ENCODE data around the gene HSD11B1. TPM values are rescaled to one million over a fixed set of nuclear protein-coding genes. Genes with fewer than 3 reads are reported as not detected.

The HSD11B1 gene
- total RNA-seq, 1 experiment from 2014 or later, result 0.27 TPM

DNA sequence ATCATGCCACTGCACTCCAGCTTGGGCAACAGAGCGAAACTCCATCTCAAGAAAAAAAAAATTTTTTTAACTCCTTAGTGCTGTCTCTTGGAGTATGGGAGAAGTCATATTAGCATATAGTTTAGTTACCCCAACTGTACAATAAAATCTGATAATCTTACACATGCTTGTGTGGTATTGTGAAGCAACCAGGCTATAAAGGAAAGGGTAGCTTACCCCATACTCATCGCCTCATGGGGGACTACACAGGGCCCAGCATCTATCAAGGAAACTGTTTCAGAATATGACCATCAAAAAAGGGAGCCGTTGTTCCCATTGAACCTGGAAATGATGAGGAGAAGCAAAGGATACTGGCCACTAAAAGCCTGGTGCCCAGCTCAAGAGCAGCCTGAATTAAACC, 48.2 kb downstream of the HSD11B1 start:
- Histone ChIP-seq H3K36me3 (ENCODE audit: control insufficient read depth in 1 of 2, insufficient read depth in 2 of 2, low read length in 2 of 2) (no peaks in the 10 kb centered on the region), H4K20me1 (ENCODE audit: insufficient read depth) (no peaks in the 10 kb centered on the region), H3K4me3 (replicated peaks in 1 of 2; ENCODE audit: low read depth in 1 of 2, low read length in 2 of 2) (no peak overlapping the region), H3K4me1 (ENCODE audit: control insufficient read depth in 1 of 2, insufficient read depth in 2 of 2, low read length in 2 of 2) (peaks cover 0 to 9% of the 10 kb centered on the region in 2 experiments; a peak in 2 of 4 replicates), H3K79me2 (ENCODE audit: insufficient read depth, low read length) (no peaks in the 10 kb centered on the region), H3K27ac (ENCODE audit: low read depth, low read length) (no peak overlapping the region), H2AFZ (ENCODE audit: low read depth, low read length, poor library complexity, severe bottlenecking) (no peak overlapping the region), H3K9ac (ENCODE audit: low read length) (no peak overlapping the region), H3K9me3 (ENCODE audit: control insufficient read depth in 1 of 2, insufficient read depth in 1 of 2, low read depth in 1 of 2, low read length in 2 of 2) (no peaks in the 10 kb centered on the region), H3K4me2 (ENCODE audit: low read length) (no peak overlapping the region), H3K27me3 (ENCODE audit: insufficient read depth, low read length) (no peaks in the 10 kb centered on the region), H3K9me2 (ENCODE audit: insufficient read depth) (no peaks in the 10 kb centered on the region)
- DNase-seq (ENCODE audit: low read depth, low spot score) (no peak), ATAC-seq (no peak)
- POLR2A ChIA-PET, result no interaction called here
- RAD21 ChIA-PET (ENCODE audit: low non-redundant PET in 1 of 2, low total read pairs in 2 of 2, uncharacterized antibody in 2 of 2, unreplicated experiment in 2 of 2), result no interaction called here
- TF ChIP-seq POLR2A (IDR thresholded peaks at IDR 0.05; ENCODE audit: borderline replicate concordance, extremely low read depth, insufficient read depth, insufficient read length), result no peak
- TF ChIP-seq, protein P1, sequence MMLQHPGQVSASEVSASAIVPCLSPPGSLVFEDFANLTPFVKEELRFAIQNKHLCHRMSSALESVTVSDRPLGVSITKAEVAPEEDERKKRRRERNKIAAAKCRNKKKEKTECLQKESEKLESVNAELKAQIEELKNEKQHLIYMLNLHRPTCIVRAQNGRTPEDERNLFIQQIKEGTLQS (IDR thresholded peaks at IDR 0.05), result no peak
- TF ChIP-seq POLR2AphosphoS5 (IDR thresholded peaks at IDR 0.05; ENCODE audit: low read depth, low read length), result no peak
- TF ChIP-seq, protein P2, sequence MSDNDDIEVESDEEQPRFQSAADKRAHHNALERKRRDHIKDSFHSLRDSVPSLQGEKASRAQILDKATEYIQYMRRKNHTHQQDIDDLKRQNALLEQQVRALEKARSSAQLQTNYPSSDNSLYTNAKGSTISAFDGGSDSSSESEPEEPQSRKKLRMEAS (IDR thresholded peaks at IDR 0.05), result no peak
- TF ChIP-seq, protein P3, sequence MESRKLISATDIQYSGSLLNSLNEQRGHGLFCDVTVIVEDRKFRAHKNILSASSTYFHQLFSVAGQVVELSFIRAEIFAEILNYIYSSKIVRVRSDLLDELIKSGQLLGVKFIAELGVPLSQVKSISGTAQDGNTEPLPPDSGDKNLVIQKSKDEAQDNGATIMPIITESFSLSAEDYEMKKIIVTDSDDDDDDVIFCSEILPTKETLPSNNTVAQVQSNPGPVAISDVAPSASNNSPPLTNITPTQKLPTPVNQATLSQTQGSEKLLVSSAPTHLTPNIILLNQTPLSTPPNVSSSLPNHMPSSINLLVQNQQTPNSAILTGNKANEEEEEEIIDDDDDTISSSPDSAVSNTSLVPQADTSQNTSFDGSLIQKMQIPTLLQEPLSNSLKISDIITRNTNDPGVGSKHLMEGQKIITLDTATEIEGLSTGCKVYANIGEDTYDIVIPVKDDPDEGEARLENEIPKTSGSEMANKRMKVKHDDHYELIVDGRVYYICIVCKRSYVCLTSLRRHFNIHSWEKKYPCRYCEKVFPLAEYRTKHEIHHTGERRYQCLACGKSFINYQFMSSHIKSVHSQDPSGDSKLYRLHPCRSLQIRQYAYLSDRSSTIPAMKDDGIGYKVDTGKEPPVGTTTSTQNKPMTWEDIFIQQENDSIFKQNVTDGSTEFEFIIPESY (IDR thresholded peaks at IDR 0.05; ENCODE audit: extremely low read depth, insufficient replicate concordance, low read length), result no peak
- TF ChIP-seq YY1 (IDR thresholded peaks at IDR 0.05; ENCODE audit: extremely low read depth, insufficient replicate concordance, low read depth, low read length), result no peak
- TF ChIP-seq SRF (IDR thresholded peaks at IDR 0.05; ENCODE audit: low read depth), result no peak
- TF ChIP-seq SIN3A (IDR thresholded peaks at IDR 0.05; ENCODE audit: low read depth), result no peak
- TF ChIP-seq TCF7L2 (IDR thresholded peaks at IDR 0.05; ENCODE audit: borderline replicate concordance, extremely low read depth, insufficient read depth, insufficient read length), result no peak
- TF ChIP-seq, protein P4, sequence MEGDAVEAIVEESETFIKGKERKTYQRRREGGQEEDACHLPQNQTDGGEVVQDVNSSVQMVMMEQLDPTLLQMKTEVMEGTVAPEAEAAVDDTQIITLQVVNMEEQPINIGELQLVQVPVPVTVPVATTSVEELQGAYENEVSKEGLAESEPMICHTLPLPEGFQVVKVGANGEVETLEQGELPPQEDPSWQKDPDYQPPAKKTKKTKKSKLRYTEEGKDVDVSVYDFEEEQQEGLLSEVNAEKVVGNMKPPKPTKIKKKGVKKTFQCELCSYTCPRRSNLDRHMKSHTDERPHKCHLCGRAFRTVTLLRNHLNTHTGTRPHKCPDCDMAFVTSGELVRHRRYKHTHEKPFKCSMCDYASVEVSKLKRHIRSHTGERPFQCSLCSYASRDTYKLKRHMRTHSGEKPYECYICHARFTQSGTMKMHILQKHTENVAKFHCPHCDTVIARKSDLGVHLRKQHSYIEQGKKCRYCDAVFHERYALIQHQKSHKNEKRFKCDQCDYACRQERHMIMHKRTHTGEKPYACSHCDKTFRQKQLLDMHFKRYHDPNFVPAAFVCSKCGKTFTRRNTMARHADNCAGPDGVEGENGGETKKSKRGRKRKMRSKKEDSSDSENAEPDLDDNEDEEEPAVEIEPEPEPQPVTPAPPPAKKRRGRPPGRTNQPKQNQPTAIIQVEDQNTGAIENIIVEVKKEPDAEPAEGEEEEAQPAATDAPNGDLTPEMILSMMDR (IDR thresholded peaks at IDR 0.05 in 2 of 3, conservative IDR thresholded peaks at IDR 0.05 in 1 of 3; ENCODE audit: borderline replicate concordance in 1 of 3, insufficient read depth in 1 of 3, low read depth in 2 of 3, low read length in 2 of 3), result no peak
- TF ChIP-seq EGR1 (IDR thresholded peaks at IDR 0.05; ENCODE audit: low read depth), result no peak
- no peak for TF ChIP-seq RAD21 (IDR thresholded peaks at IDR 0.05; ENCODE audit: low read depth)
- TF ChIP-seq CEBPB (IDR thresholded peaks at IDR 0.05; ENCODE audit: low read depth), result no peak
- no peak for TF ChIP-seq FOSL1 (IDR thresholded peaks at IDR 0.05; ENCODE audit: low read depth)
- no TSS peak for BruUV-seq (replicated peaks)
- CTCF ChIA-PET, result no interaction called here
- intact Hi-C loops (cut with micrococcal nuclease), result no loop called here
